Effector memory CD4-positive, alpha-beta T cell (primary cell): Measurements from ENCODE around the gene RRP1B.
A peak's percentile ranks its signal among the peaks of the same experiment; 100 is the strongest.

Experiments
- DNase-seq, 3 donors: peaks; one replicate each; pipeline ENCODE4 v3.0.0-alpha.2; 2020
- H3K27ac ChIP-seq: 2 replicates; pipeline ENCODE4 v1.7.0; 2013; ENCODE audit warnings: mild to moderate bottlenecking, low read length, moderate library complexity; ENCODE audit not compliant: insufficient read depth, poor library complexity, severe bottlenecking
- H3K27me3 ChIP-seq: replicated peaks from 2 replicates; pipeline ENCODE4 v1.7.0; 2013; ENCODE audit warnings: mild to moderate bottlenecking, low read length; ENCODE audit not compliant: insufficient read depth, control insufficient read depth, poor library complexity, severe bottlenecking
- H3K36me3 ChIP-seq: 2 replicates; pipeline ENCODE4 v1.7.0; 2013; ENCODE audit warnings: mild to moderate bottlenecking, low read length, moderate library complexity; ENCODE audit not compliant: control insufficient read depth, insufficient read depth
- H3K4me1 ChIP-seq: 2 replicates; pipeline ENCODE4 v1.7.0; 2013; ENCODE audit warnings: low read length, mild to moderate bottlenecking; ENCODE audit not compliant: control insufficient read depth, insufficient read depth, poor library complexity, severe bottlenecking
- H3K4me3 ChIP-seq: 2 replicates; pipeline ENCODE4 v1.7.0; 2013; ENCODE audit warnings: low read length, low read depth, mild to moderate bottlenecking; ENCODE audit not compliant: insufficient read depth, poor library complexity, severe bottlenecking
- H3K9me3 ChIP-seq: 2 replicates; pipeline ENCODE4 v1.7.0; 2013; ENCODE audit warnings: mild to moderate bottlenecking, low read length, moderate library complexity; ENCODE audit not compliant: control insufficient read depth

The RRP1B gene

GRCh38 chr21:43652616-43653015, 6.7 kb upstream of the RRP1B start:
- no peak overlapping the region for H3K27ac ChIP-seq
- H3K27me3 ChIP-seq = no peaks in the 10 kb centered on the region
- H3K4me3 ChIP-seq = no peak overlapping the region
- no peak for DNase-seq
- no peaks in the 10 kb centered on the region for H3K4me1 ChIP-seq
- no peaks in the 10 kb centered on the region for H3K36me3 ChIP-seq
- no peaks in the 10 kb centered on the region for H3K9me3 ChIP-seq

GRCh38 chr21:43653626-43654025, 5.7 kb upstream of the RRP1B start:
- Histone ChIP-seq H3K4me3 (no peak overlapping the region), H3K36me3 (no peaks in the 10 kb centered on the region), H3K27ac (no peak overlapping the region), H3K9me3 (no peaks in the 10 kb centered on the region), H3K4me1 (no peaks in the 10 kb centered on the region), H3K27me3 (no peaks in the 10 kb centered on the region)
- no peak for DNase-seq

GRCh38 chr21:43654806-43655489, 4.4 kb upstream of the RRP1B start:
- peaks cover 8% of the 10 kb centered on the region for H3K4me1 ChIP-seq
- H3K9me3 ChIP-seq = no peaks in the 10 kb centered on the region
- H3K36me3 ChIP-seq = no peaks in the 10 kb centered on the region
- no peak for DNase-seq
- H3K27me3 ChIP-seq = no peaks in the 10 kb centered on the region
- no peak overlapping the region for H3K4me3 ChIP-seq
- no peak overlapping the region for H3K27ac ChIP-seq

GRCh38 chr21:43657355-43658087, 1.8 kb upstream of the RRP1B start:
- peaks cover 18% of the 10 kb centered on the region for H3K4me1 ChIP-seq
- DNase-seq = no peak
- no peaks in the 10 kb centered on the region for H3K9me3 ChIP-seq
- no peaks in the 10 kb centered on the region for H3K36me3 ChIP-seq
- H3K27me3 ChIP-seq = no peaks in the 10 kb centered on the region
- H3K4me3 ChIP-seq = no peak overlapping the region
- no peak overlapping the region for H3K27ac ChIP-seq

- H3K36me3 ChIP-seq = no peaks in the 10 kb centered on the region
- H3K9me3 ChIP-seq = no peaks in the 10 kb centered on the region
- DNase-seq = no peak
- no peak overlapping the region for H3K27ac ChIP-seq
- peaks cover 18% of the 10 kb centered on the region for H3K4me1 ChIP-seq
- no peaks in the 10 kb centered on the region for H3K27me3 ChIP-seq
- H3K4me3 ChIP-seq = no peak overlapping the region
Measured at GRCh38 chr21:43658088-43658741, 1.1 kb upstream of the RRP1B start.

- Histone ChIP-seq H3K27ac (peak overlapping the region; percentile 81), H3K9me3 (no peaks in the 10 kb centered on the region), H3K4me3 (peak overlapping the region; percentile 95), H3K27me3 (no peaks in the 10 kb centered on the region), H3K36me3 (no peaks in the 10 kb centered on the region), H3K4me1 (peaks cover 18% of the 10 kb centered on the region)
- DNase-seq = no peak
Measured at GRCh38 chr21:43658769-43659135, 608 bp upstream of the RRP1B start.

GRCh38 chr21:43662286-43662685, 2.9 kb downstream of the RRP1B start:
- H3K27ac ChIP-seq = no peak overlapping the region

GRCh38 chr21:43663033-43663432, 3.7 kb downstream of the RRP1B start:
- Histone ChIP-seq H3K4me1 (peaks cover 18% of the 10 kb centered on the region), H3K27me3 (no peaks in the 10 kb centered on the region), H3K9me3 (no peaks in the 10 kb centered on the region), H3K27ac (no peak overlapping the region), H3K36me3 (peaks cover 12% of the 10 kb centered on the region), H3K4me3 (no peak overlapping the region)
- DNase-seq = no peak

More at GRCh38 chr21:43662286-43662685, 2.9 kb downstream of the RRP1B start:
- H3K4me1 ChIP-seq = peaks cover 18% of the 10 kb centered on the region
- H3K27me3 ChIP-seq = no peaks in the 10 kb centered on the region
- H3K9me3 ChIP-seq = no peaks in the 10 kb centered on the region
- no peak for DNase-seq
- peaks cover 12% of the 10 kb centered on the region for H3K36me3 ChIP-seq
- no peak overlapping the region for H3K4me3 ChIP-seq

- Histone ChIP-seq H3K4me3 (no peak overlapping the region), H3K36me3 (peaks cover 12% of the 10 kb centered on the region), H3K4me1 (peaks cover 13% of the 10 kb centered on the region), H3K9me3 (no peaks in the 10 kb centered on the region), H3K27me3 (no peaks in the 10 kb centered on the region), H3K27ac (no peak overlapping the region)
- no peak for DNase-seq
Measured at GRCh38 chr21:43664358-43664757, 5.0 kb downstream of the RRP1B start.

GRCh38 chr21:43665879-43666278, 6.5 kb downstream of the RRP1B start:
- H3K9me3 ChIP-seq = no peaks in the 10 kb centered on the region
- no peak overlapping the region for H3K4me3 ChIP-seq
- H3K36me3 ChIP-seq = peaks cover 22% of the 10 kb centered on the region
- no peaks in the 10 kb centered on the region for H3K27me3 ChIP-seq
- no peak for DNase-seq
- H3K27ac ChIP-seq = no peak overlapping the region
- H3K4me1 ChIP-seq = peaks cover 6% of the 10 kb centered on the region
